SHP77 (cell line): ENCODE results near the gene MYZAP.
"Not testable (repeated sequence)": the region's sequence is repeated elsewhere in the genome, so short reads cannot be mapped to it uniquely, and the experiment has no call there.

Experiments used
- DNase-seq, 2 experiments: peaks; one replicate each; lab custom pipeline; 2025; lab: John Stamatoyannopoulos, UW

MYZAP gene

DNA sequence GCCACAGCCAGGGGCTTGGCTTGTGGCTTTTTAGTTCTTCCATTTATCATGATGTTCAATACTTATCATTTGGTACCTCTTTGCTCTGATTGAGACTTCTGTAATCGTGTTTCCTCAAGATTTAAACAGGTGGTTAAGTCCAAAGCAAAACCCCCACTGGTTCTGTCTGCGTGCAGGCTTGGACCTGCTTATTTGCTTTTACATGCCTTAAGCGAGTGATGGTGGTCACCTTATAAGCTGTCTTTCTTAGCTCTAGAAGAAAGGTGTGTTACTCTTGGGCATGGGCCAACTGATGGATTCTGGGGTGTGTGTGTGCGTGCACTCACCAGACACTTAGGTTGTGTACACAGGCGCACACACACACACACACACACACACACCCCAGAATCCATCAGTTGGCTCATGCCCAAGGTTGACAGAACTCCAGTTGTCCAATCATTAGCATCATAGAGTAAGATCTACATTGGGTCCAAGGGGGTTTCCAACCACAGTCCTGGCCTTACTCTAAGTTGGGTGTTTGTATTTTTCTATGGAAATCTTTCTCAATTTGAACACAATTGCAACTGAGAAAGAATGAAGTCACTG, 1.2 kb downstream of the MYZAP start:
- no peak for DNase-seq

GRCh38 chr15:57594479-57594878, 2.8 kb downstream of the MYZAP start:
- no peak for DNase-seq

DNA sequence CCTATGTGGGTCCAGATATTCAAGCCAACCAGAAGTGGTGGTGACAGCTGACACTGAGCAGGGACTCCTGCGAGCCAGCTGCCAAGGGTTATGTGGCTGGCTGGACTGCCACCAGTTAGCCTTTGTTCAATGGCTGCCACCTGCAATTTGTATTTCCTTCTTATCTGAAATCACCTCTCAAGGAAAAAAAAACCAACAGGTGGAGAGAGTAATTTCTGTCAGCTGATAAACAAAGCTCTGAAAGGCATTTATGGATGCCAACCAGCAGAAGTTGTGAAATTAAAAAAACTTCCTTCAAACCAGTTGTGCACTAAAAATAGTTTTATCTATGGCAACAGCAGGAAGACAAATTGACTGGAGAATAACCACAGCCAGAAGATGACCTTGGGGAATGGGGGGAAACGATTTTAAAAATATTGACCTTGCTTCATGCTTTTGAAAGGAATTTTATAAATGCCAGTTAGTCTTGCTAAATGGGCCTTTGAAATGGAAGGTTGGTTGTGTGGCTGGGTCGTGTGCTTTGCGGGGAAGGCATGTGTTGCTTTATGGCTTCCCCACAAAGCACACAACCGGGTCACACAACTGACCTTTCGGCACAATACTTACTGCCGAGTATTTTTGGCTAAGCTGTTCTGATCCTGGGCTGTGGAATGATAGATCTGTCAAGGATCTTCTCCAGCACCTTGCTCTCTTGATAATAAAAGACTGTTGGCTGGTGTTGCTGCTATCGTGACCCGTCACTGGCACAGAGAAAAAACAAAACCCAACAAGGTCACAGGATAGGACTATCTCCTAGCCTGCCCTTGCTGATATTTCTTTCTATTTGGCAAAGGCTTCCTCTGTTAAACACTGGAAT, 3.5 kb downstream of the MYZAP start:
- peak in 1 of 2 experiments; percentile 21 for DNase-seq

GRCh38 chr15:57596301-57596855, 4.7 kb downstream of the MYZAP start:
- DNase-seq: no peak

DNA sequence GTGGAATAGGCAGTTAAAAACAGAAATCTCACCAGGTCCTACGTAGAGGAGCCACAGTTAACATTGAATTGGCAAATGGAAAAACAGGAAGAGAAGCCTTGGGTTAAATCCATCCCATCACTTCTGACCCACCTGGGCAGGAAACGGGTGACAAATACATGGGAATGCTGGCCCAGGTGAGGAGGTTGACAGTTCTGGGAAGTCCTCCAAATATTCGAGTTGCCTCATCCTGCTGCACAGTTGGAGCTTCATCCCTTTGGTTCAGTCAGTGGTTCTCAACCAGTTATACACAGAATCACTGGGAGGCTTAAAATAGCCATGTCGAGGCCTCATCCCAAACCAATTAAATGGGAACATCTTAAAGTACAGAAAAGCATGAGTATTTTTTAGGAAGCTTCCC, 5.3 kb downstream of the MYZAP start:
- DNase-seq: no peak

DNA sequence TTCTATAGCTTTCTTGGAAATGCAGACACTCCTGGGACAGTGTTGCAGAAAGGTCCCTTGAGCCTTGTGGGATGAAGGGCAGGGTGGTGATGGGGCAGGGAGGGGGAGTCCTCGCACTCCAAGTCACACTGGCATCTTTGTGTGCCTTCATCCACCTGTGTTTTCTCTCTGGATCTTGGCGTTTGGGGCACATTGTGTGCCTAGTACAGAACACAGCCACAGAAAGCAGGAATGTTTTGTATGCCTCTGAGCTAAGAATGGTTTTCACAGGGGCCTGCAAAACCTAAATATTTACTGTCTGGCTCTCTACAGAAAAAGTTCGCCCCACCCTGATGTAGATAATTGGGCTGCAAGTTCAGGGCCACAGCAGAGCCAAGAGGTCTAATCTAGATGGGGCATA, 5.7 kb downstream of the MYZAP start:
- DNase-seq: no peak

DNA sequence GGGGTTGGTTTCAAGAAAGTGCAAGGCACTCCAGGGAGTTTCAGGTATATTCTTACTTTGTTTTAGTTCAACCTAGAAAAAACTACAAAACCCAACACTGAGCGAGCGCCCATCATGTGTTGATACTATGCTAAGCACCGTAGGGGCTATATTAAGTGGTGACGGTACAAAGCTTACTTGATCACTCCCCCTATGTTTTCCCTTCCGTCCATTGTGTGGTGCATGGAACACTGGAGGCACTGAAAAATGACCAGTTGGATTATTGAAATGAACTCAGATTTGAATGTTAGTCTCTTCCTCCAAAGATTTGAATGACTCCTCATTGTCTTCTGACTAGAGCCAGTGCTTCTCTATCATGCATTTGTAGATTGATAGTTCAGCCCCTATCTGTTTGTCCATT, 6.6 kb downstream of the MYZAP start:
- DNase-seq: no peak

DNA sequence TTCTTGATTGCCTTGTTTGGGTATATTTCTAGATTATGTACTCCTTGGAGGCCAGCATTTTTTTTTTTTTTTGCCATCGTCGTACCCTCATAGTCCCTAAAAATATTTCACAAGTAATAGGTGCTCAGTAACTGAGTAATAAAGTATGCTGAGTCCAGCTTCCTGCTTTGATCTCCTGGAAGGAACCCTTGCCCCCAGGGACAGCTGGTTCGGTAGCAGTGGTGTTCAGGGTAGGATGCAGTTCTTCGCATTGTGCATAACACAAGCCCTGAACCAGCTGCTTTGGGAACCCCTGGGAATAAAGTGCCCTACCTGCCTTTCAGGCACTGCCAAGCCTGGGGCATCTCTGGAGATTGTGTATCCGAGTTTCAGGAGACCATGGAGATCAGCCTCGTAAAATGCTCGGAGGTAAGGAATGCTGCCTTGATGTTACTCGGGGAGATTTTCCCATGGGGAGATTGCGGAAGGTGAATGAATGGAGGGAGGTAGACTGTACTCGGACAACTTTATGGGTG, 7.6 kb downstream of the MYZAP start:
- no peak for DNase-seq

GRCh38 chr15:57600197-57600596, 8.5 kb downstream of the MYZAP start:
- DNase-seq: no peak

DNA sequence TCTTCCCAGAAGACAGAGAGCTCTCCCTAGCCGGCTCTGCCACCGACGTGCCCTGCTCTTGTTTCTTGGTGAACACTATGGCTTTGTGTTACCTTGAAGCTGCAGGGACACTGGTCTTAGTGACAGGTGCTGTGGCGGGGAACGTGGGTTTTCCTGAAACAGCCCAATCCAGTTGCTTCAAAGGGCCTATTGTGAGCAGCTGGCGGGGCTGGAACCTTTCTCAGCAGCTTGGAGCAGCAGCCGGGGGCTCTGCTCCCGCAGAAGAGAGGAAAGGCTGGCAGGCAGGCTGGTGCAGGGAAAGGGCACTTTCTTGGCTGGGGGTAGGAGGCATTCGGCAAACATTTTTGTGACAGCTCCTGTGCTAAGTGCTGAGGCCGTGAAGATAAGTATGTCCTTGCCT, 12.8 kb downstream of the MYZAP start:
- no peak for DNase-seq

DNA sequence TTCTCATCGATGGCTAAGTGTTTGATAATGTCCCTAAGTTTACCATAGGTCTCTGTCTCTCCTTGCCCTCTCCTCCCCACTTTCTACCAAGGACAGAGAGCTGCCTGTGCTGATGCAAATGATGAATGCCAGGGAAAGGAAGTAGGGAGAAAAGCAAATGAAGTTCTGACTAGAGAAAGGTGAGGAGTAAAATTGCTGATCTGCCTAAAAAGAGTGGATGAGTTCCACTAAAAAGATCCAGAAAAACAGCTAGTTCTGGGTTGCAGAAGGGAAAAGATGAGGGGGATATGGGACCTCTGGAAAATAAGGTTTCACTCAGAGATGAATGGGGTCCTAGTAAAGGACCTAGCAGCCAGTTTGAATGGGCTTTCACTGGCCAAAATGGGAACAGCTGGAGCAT, 13.8 kb downstream of the MYZAP start:
- DNase-seq: no peak

- no peak for DNase-seq
Measured at GRCh38 chr15:57606048-57606447, 14.3 kb downstream of the MYZAP start.

DNA sequence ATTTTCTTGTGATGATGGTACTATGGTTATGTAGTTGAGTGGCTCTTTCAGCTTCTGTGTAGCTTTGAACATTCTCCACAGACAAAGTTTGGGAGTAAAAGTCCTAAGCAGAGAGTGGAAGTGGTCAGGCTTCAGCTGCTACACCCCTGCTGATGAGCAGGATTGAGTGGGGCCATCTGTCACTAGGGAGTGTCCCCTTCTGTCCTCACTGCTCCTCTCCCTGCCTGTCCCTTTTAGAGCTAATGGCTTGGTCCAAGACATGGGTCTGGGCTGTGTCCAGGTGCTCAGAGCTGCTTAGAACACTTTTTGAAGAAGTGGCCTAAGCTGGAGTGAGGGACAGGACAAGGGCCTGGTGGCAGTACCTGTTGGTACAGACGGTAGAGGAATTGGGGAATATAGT, 15.1 kb downstream of the MYZAP start:
- DNase-seq: no peak

DNA sequence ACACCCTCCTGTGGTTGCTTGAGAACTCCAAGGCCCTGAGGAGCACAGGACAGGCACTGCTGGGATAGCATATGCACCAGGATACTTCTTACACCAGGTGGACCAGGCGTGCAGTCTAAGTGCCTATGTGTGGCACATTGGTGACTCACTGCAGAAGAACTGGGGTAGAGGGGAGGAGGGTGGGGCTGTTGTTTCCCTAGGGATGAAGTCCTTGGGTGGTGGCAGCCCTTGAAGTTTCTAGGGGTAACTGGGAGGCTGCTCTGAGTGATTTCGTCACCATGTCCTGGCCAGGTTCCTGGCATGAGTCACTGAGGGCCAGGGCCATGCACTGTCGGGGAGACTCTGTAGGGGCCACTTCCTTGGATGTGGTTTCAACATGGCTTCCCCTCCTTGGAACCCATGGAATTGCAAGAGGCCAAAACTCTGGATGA, 15.9 kb downstream of the MYZAP start:
- DNase-seq: no peak

DNA sequence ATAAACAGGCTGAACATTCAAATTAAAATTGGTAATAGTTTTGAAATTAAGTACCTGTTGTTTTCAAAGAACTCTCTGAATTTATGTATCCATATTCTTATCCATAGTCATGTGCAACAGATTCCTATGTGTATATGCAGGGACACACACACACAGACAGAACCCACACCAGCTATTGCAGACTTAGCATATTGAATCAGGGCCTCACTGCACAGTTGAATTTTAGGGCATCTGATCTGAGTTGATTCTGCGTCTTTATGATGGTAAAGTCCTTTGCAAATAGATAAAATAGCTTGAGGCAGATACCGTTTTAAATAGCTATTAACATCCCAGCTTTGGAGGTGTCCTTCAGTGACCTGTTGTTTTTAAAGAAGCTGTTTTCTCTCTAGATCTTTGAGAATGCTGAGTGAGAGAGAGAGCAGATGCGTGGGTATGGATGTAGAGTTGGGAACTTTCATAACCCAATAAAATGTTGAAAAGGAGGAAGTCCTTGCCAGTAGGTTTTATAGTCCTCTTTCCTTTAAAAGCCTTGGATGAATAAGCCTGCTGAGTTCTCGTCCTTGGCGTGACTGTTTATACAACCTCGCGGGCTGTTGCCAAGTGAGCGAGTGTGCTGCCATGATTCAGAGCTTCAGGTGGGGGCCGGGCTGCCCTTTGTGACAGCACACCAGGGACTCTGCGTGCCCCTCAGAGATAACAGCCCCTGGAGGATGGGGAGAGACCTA, 18.3 kb downstream of the MYZAP start:
- peak in 1 of 2 experiments; percentile 33 for DNase-seq

- DNase-seq: no peak
Measured at GRCh38 chr15:57611123-57611522, 19.4 kb downstream of the MYZAP start.

DNA sequence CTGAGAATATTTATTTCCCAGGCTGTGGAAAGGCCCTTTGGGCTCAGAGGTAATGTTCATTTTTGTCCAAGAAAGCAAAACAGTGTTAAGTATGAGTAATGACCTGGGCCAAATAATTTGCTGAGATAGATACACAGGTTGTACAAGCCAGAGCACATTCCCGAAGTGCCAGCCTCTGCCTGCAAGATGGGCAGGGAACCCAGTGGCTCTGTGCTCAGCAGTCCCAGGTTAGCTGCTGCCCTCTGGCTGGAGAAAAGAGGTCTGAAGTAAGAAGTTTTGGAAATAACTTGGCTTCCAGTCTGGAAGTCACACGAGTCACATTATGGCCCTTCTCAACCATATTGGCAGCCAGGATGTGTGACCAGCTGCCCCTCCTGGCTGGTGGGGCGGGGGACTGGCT, 20.2 kb downstream of the MYZAP start:
- DNase-seq: peak; percentile 20 to 23

DNA sequence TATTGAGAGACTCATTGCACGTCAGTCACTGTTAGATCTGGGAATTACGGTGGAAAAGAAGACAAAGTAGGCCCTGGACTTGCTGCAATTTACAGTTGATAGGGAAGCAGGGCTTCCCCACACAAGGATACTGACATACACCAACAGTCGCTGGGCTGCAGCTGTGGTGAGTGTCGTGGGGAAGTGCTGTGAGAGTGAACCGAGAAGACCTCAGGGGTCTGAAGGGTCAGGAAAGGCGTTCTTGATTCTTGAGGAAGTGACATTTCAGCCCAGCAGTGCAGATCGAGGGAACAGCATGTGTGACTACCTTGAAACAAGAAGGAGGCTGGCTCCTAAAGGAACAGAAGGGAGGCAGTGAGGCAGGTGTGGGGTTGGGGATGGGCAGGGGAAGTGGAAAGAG, 22.5 kb downstream of the MYZAP start:
- no peak for DNase-seq

DNA sequence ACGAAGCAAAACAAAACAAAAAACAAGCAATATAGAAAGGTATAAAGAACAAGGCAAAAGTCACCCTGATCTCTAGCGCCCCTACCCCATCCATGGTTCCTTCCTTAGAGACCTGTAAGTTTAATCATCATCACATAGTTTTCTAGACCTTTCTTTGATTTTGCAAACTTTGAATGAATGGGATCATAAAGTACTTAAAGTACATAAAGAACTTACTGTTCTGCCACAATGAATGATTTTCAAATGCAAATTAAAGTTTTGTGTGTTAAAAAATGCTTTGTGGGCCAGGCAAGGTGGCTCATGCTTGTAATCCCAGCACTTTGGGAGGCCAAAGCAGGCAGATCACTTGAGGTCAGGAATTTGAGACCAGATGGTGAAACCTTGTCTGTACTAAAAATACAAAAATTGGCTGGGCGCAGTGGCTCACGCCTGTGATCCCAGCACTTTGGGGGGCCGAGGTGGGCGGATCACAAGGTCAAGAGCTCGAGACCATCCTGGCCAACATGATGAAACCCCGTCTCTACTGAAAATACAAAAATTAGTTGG, 24.3 kb downstream of the MYZAP start:
- DNase-seq: not testable (repeated sequence)

DNA sequence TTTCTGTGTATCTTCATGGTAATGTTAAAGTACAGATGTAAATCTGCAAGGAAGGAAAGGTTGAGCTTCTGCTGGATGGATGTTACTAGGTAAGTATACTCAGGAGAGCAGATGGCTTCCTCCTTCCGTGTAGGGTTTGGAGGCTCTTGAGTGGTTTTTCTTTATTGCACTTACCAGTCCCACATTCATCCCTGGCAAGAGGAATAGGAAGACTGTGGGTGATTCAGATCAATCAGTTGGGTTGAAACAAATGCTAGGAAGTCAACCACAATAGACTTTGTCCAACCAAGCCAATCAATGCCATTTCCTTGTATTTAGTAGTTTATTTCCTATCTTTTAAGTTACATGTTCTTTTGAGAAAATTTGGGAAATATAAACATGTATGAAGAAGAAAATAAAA, 26.6 kb downstream of the MYZAP start:
- DNase-seq: no peak

DNA sequence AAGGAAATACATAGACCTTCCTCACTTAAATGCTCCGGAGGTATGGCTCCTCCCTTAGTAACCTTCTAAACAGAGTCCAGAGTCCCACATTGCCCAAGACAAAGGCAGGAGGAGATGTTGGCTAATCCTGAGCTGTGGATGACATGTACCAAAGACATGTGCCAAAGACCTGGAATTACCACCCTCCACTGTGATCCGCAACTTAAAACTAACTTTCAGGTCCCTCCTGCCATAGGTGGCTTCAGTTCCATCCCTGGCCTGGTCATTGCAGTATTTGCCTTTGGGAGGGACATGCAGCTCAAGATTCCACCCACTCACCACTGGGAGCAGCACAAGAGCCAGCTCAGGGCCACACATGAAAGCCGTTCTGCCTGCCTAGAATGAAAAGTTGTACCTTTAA, 28.0 kb downstream of the MYZAP start:
- DNase-seq: no peak

- no peak for DNase-seq
Measured at GRCh38 chr15:57624730-57625129, 33.0 kb downstream of the MYZAP start.
